PFSK-1 (cell line): ENCODE results near the gene AGO3.

Experiments used
- POLR2AphosphoS5 ChIP-seq: IDR thresholded peaks from 2 replicates; pipeline ENCODE4 v1.6.1; 2012; ENCODE audit warnings: low read depth, mild to moderate bottlenecking, control low read depth, low read length, moderate library complexity
- TF ChIP-seq, protein P1 (sequence below), 2 experiments: IDR thresholded peaks; 2 replicates each; pipeline versions ENCODE4 v1.6.1 to v1.8.0; 2011 to 2012; ENCODE audit warnings: low read depth in 2 of 2, low read length in 2 of 2, control low read depth in 1 of 2, inconsistent platforms in 1 of 2, mild to moderate bottlenecking in 1 of 2, moderate library complexity in 1 of 2; ENCODE audit not compliant: insufficient read depth in 1 of 2

DNA sequence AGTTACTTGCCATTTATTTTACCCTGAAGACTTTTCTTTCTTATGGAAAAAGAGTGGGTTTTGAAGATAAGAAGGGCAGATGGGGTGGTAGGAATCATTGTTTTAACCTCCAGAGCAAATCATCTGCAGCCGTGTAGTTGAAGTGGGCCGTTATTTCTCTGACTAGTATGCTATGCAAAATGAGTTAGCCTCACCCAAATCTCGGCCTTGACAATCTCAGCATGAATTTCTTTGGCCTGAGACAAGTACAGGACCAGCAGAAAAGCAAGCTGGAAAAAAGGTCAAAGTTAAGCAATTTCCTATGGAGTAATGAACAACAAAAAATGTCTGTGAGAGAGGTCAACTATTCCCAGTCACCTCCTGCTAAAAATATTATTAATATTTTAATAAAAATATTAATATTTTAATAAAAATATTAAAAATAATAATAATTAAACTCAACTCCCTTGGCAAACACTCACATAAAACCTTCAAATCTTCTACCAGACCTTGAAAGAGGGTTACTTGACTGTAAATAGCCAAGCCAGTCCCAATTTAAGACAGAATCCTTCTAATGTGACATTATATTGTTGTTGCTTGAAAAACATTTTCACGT lies 146.2 kb downstream of the AGO3 start:
- no peak for TF ChIP-seq POLR2AphosphoS5
- TF ChIP-seq, protein P1, sequence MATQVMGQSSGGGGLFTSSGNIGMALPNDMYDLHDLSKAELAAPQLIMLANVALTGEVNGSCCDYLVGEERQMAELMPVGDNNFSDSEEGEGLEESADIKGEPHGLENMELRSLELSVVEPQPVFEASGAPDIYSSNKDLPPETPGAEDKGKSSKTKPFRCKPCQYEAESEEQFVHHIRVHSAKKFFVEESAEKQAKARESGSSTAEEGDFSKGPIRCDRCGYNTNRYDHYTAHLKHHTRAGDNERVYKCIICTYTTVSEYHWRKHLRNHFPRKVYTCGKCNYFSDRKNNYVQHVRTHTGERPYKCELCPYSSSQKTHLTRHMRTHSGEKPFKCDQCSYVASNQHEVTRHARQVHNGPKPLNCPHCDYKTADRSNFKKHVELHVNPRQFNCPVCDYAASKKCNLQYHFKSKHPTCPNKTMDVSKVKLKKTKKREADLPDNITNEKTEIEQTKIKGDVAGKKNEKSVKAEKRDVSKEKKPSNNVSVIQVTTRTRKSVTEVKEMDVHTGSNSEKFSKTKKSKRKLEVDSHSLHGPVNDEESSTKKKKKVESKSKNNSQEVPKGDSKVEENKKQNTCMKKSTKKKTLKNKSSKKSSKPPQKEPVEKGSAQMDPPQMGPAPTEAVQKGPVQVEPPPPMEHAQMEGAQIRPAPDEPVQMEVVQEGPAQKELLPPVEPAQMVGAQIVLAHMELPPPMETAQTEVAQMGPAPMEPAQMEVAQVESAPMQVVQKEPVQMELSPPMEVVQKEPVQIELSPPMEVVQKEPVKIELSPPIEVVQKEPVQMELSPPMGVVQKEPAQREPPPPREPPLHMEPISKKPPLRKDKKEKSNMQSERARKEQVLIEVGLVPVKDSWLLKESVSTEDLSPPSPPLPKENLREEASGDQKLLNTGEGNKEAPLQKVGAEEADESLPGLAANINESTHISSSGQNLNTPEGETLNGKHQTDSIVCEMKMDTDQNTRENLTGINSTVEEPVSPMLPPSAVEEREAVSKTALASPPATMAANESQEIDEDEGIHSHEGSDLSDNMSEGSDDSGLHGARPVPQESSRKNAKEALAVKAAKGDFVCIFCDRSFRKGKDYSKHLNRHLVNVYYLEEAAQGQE (IDR thresholded peaks at IDR 0.05; ENCODE audit: insufficient read depth in 1 of 2, low read depth in 2 of 2, low read length in 2 of 2), result no peak
